HL-60 (cell line): ENCODE data around the gene WDR90.

Experiments used
- POLR2AphosphoS5 ChIP-seq: IDR thresholded peaks from 2 replicates; pipeline ENCODE4 v1.6.1; 2012; ENCODE audit warnings: low read depth
- SPI1 ChIP-seq: IDR thresholded peaks from 2 replicates; pipeline ENCODE4 v1.6.1; 2012; ENCODE audit warnings: low read depth, mild to moderate bottlenecking, borderline replicate concordance
- TF ChIP-seq, protein P1 (sequence below): IDR thresholded peaks from one replicate; pipeline ENCODE4 v1.5.1; 2011; ENCODE audit warnings: low read length, control low read depth, inconsistent platforms; ENCODE audit not compliant: insufficient read depth
- TF ChIP-seq, protein P2 (sequence below): IDR thresholded peaks from 2 replicates; pipeline ENCODE4 v1.6.1; 2012; ENCODE audit warnings: low read depth; ENCODE audit not compliant: insufficient replicate concordance

DNA sequence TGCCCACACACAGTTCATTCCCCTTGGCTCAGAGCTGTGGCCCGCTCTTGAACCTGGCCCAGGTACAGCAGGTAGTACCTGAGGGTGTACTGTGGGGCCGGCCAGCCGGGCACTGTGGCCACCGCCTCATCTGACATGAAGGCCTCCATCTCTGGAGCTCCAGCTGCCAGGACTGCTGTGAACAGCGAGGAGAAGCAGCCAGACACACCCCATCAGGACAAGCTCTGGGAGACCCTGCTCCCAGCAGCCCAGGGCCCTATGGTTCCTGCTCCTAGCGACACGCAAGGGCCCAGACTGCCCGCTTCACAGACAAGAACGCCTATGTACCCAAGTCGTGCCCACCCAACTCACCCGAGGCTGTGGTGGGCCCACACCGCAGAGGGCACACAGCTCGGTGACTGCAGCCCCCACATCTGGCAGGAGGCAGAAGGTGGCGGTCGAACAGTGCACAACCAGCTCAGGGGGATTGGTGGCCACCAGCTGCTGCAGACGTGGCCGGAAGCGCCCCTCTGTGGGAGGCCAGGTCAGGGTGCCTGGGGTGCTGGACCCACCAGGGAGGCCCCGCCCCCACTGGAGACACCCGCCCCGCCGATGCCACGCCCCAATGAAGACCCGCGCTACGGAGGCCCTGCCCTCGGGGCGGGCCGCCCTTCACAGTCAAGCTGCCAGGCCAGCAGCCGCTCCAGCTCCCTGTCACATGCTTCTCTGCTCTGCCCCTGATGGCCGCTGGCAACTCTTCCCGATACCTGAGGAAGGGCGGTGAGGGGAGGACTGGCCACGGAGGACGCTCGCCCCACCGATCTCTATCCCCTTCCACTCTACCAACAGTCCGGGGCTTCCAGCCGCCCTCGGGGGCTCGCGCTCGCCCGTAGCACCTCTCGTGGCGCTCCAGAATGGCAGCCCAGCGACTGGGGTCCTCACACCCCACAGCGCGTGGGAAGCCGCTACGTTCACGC lies 30.0 kb downstream of the WDR90 start:
- TF ChIP-seq POLR2AphosphoS5 (peak; percentile 48), SPI1 (no peak)
- TF ChIP-seq, protein P1, sequence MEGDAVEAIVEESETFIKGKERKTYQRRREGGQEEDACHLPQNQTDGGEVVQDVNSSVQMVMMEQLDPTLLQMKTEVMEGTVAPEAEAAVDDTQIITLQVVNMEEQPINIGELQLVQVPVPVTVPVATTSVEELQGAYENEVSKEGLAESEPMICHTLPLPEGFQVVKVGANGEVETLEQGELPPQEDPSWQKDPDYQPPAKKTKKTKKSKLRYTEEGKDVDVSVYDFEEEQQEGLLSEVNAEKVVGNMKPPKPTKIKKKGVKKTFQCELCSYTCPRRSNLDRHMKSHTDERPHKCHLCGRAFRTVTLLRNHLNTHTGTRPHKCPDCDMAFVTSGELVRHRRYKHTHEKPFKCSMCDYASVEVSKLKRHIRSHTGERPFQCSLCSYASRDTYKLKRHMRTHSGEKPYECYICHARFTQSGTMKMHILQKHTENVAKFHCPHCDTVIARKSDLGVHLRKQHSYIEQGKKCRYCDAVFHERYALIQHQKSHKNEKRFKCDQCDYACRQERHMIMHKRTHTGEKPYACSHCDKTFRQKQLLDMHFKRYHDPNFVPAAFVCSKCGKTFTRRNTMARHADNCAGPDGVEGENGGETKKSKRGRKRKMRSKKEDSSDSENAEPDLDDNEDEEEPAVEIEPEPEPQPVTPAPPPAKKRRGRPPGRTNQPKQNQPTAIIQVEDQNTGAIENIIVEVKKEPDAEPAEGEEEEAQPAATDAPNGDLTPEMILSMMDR: no peak
- TF ChIP-seq, protein P2, sequence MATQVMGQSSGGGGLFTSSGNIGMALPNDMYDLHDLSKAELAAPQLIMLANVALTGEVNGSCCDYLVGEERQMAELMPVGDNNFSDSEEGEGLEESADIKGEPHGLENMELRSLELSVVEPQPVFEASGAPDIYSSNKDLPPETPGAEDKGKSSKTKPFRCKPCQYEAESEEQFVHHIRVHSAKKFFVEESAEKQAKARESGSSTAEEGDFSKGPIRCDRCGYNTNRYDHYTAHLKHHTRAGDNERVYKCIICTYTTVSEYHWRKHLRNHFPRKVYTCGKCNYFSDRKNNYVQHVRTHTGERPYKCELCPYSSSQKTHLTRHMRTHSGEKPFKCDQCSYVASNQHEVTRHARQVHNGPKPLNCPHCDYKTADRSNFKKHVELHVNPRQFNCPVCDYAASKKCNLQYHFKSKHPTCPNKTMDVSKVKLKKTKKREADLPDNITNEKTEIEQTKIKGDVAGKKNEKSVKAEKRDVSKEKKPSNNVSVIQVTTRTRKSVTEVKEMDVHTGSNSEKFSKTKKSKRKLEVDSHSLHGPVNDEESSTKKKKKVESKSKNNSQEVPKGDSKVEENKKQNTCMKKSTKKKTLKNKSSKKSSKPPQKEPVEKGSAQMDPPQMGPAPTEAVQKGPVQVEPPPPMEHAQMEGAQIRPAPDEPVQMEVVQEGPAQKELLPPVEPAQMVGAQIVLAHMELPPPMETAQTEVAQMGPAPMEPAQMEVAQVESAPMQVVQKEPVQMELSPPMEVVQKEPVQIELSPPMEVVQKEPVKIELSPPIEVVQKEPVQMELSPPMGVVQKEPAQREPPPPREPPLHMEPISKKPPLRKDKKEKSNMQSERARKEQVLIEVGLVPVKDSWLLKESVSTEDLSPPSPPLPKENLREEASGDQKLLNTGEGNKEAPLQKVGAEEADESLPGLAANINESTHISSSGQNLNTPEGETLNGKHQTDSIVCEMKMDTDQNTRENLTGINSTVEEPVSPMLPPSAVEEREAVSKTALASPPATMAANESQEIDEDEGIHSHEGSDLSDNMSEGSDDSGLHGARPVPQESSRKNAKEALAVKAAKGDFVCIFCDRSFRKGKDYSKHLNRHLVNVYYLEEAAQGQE: no peak
